GM19467 (cell line): Measurements from ENCODE around the gene SYNPO2.
"Not testable (repeated sequence)": the region's sequence is repeated elsewhere in the genome, so short reads cannot be mapped to it uniquely, and the experiment has no call there.

Experiments
- ATAC-seq: cut with Tn5 transposase; IDR thresholded peaks from one replicate; pipeline ENCODE4 v1.9.1; 2021; ENCODE audit warnings: mild to moderate bottlenecking, moderate library complexity; ENCODE audit not compliant: unreplicated experiment

Gene SYNPO2

GRCh38 chr4:118878507-118878906 is 10.1 kb upstream of the SYNPO2 start:
- ATAC-seq: not testable (repeated sequence)

GRCh38 chr4:118879409-118879808 is 9.2 kb upstream of the SYNPO2 start:
- no peak for ATAC-seq

- no peak for ATAC-seq
Observed at GRCh38 chr4:118881512-118882146, 7.0 kb upstream of the SYNPO2 start.

GRCh38 chr4:118883861-118884260 is 4.8 kb upstream of the SYNPO2 start:
- ATAC-seq: no peak

- ATAC-seq: no peak
Observed at GRCh38 chr4:118884716-118885115, 3.9 kb upstream of the SYNPO2 start.

- ATAC-seq: no peak
Observed at GRCh38 chr4:118889312-118889691, 648 bp downstream of the SYNPO2 start.

GRCh38 chr4:118894034-118894433 is 5.4 kb downstream of the SYNPO2 start:
- ATAC-seq: no peak

GRCh38 chr4:118898221-118898620 is 9.6 kb downstream of the SYNPO2 start:
- ATAC-seq: no peak

GRCh38 chr4:118898684-118899138 is 10.1 kb downstream of the SYNPO2 start:
- ATAC-seq: no peak

- ATAC-seq: no peak
Observed at GRCh38 chr4:118904418-118904817, 15.8 kb downstream of the SYNPO2 start.

- ATAC-seq: no peak
Observed at GRCh38 chr4:118904935-118905334, 16.3 kb downstream of the SYNPO2 start.

- no peak for ATAC-seq
Observed at GRCh38 chr4:118905566-118905965, 16.9 kb downstream of the SYNPO2 start.

- ATAC-seq: no peak
Observed at GRCh38 chr4:118909173-118909956, 20.7 kb downstream of the SYNPO2 start.

GRCh38 chr4:118910221-118910620 is 21.6 kb downstream of the SYNPO2 start:
- no peak for ATAC-seq

- no peak for ATAC-seq
Observed at GRCh38 chr4:118911238-118911703, 22.6 kb downstream of the SYNPO2 start.

GRCh38 chr4:118915468-118915867 is 26.8 kb downstream of the SYNPO2 start:
- ATAC-seq: no peak

GRCh38 chr4:118916691-118917289 is 28.1 kb downstream of the SYNPO2 start:
- no peak for ATAC-seq

GRCh38 chr4:118917582-118917981 is 28.9 kb downstream of the SYNPO2 start:
- no peak for ATAC-seq

GRCh38 chr4:118918388-118918787 is 29.7 kb downstream of the SYNPO2 start:
- ATAC-seq: no peak

GRCh38 chr4:118920247-118920646 is 31.6 kb downstream of the SYNPO2 start:
- ATAC-seq: no peak

GRCh38 chr4:118921786-118922185 is 33.1 kb downstream of the SYNPO2 start:
- ATAC-seq: no peak

GRCh38 chr4:118923891-118924290 is 35.2 kb downstream of the SYNPO2 start:
- ATAC-seq: no peak
